HepG2 (cell line): ENCODE measurements around the gene HES3. TPM values are rescaled to one million over a fixed set of nuclear protein-coding genes. Genes with fewer than 3 reads are reported as not detected.

ENCODE experiments used
- ATF7 ChIP-seq, 2 experiments: fragments of 450-650 bp in 1 of 2; sonication (generic) in 1 of 2; formaldehyde crosslinking in 1 of 2; IDR thresholded peaks; 2 replicates each; pipeline versions ENCODE4 v1.4.0 to v1.6.1; 2016 to 2020; ENCODE audit warnings: antibody characterized with exemption in 1 of 2, mild to moderate bottlenecking in 1 of 2, missing genetic modification reagents in 1 of 2
- CENPBD1 ChIP-seq: sonication (generic); formaldehyde crosslinking; IDR thresholded peaks from 2 replicates; pipeline ENCODE4 v1.8.0; 2022; ENCODE audit warnings: missing genetic modification reagents, low read depth, mild to moderate bottlenecking, borderline replicate concordance
- GATAD1 ChIP-seq: IDR thresholded peaks from 2 replicates; pipeline ENCODE4 v1.6.1; 2016; ENCODE audit warnings: missing genetic modification reagents, missing compliant biosample characterization
- GATAD2A ChIP-seq: IDR thresholded peaks from 2 replicates; pipeline ENCODE4 v1.6.1; 2016
- MIER2 ChIP-seq: IDR thresholded peaks from 2 replicates; pipeline ENCODE4 v1.6.1; 2016; ENCODE audit warnings: missing biosample characterization, missing genetic modification reagents
- MNT ChIP-seq: fragments of 450-650 bp; IDR thresholded peaks from 2 replicates; pipeline ENCODE4 v1.6.1; 2016
- NFIC ChIP-seq: IDR thresholded peaks from 2 replicates; pipeline ENCODE4 v1.6.1; 2012; ENCODE audit warnings: mild to moderate bottlenecking, low read length, inconsistent platforms
- RAD21 ChIP-seq: fragments of 450-650 bp; formaldehyde crosslinking; IDR thresholded peaks from 2 replicates; pipeline ENCODE4 v1.5.0; 2020; ENCODE audit warnings: mild to moderate bottlenecking
- RFX5 ChIP-seq: IDR thresholded peaks from 2 replicates; pipeline ENCODE4 v1.6.1; 2011; ENCODE audit warnings: low read depth, low read length, improper control_type of control experiment
- SNRNP70 ChIP-seq: fragments of 200-400 bp; formaldehyde crosslinking; IDR thresholded peaks from 2 replicates; pipeline ENCODE4 v1.6.1; 2017; ENCODE audit warnings: mild to moderate bottlenecking, low read depth, low read length, moderate library complexity
- THAP9 ChIP-seq: sonication (generic); formaldehyde crosslinking; IDR thresholded peaks from 2 replicates; pipeline ENCODE4; 2020; ENCODE audit warnings: missing genetic modification reagents, mild to moderate bottlenecking, borderline replicate concordance
- ZBTB7A ChIP-seq: sonication (generic); formaldehyde crosslinking; IDR thresholded peaks from 2 replicates; pipeline ENCODE4 v1.8.0; 2022; ENCODE audit warnings: mild to moderate bottlenecking, missing genetic modification reagents
- ZKSCAN8 ChIP-seq: IDR thresholded peaks from 2 replicates; pipeline ENCODE4 v1.6.1; 2016; ENCODE audit warnings: borderline replicate concordance, missing genetic modification reagents, missing compliant biosample characterization
- ZNF737 ChIP-seq: sonication (generic); formaldehyde crosslinking; IDR thresholded peaks from 2 replicates; pipeline ENCODE4 v1.5.0; 2020; ENCODE audit warnings: missing genetic modification reagents, mild to moderate bottlenecking, borderline replicate concordance
- polyA plus RNA-seq, 8 experiments: library from polyadenylated mRNA; depleted of rRNA in 3 of 8; stranded (reverse) in 7 of 8; unstranded in 1 of 8; fragments of >200 nt; fragmentation: Illumina TruSeq in 4 of 8; extraction: Trizol in 4 of 8; gene quantifications; 2 replicates each; pipeline versions ENCODE4 v1.2.1 to v1.2.3, GENCODE V29; 2011 to 2016; ENCODE audit warnings: low read depth in 4 of 8, missing spikeins in 1 of 8, mixed read lengths in 1 of 8; ENCODE audit not compliant: insufficient read depth in 1 of 8
- total RNA-seq, 5 experiments: library from RNA; depleted of rRNA; stranded (reverse); fragments of >200 nt; fragmentation: Illumina TruSeq; extraction: Trizol; gene quantifications; 2 replicates each; pipeline ENCODE4 v1.2.3, GENCODE V29; 2016; ENCODE audit warnings: low read depth in 1 of 5
- TF ChIP-seq, protein P1 (sequence below): sonication (generic); formaldehyde crosslinking; IDR thresholded peaks from 2 replicates; pipeline ENCODE4 v1.5.0; 2020; ENCODE audit warnings: mild to moderate bottlenecking, missing genetic modification reagents, moderate library complexity
- TF ChIP-seq, protein P2 (sequence below): sonication (generic); formaldehyde crosslinking; IDR thresholded peaks from 2 replicates; pipeline ENCODE4 v1.4.0; 2020; ENCODE audit warnings: missing genetic modification reagents
- TF ChIP-seq, protein P3 (sequence below): sonication (generic); formaldehyde crosslinking; IDR thresholded peaks from 2 replicates; pipeline ENCODE4 v1.8.0; 2023; ENCODE audit warnings: mild to moderate bottlenecking, missing genetic modification reagents

The HES3 gene
- total and polyA plus RNA-seq, 2 of the 13 experiments (the other 11 are each of a cell fraction or from before 2014, with no cell fraction given): not detected

- TF ChIP-seq, protein P1, sequence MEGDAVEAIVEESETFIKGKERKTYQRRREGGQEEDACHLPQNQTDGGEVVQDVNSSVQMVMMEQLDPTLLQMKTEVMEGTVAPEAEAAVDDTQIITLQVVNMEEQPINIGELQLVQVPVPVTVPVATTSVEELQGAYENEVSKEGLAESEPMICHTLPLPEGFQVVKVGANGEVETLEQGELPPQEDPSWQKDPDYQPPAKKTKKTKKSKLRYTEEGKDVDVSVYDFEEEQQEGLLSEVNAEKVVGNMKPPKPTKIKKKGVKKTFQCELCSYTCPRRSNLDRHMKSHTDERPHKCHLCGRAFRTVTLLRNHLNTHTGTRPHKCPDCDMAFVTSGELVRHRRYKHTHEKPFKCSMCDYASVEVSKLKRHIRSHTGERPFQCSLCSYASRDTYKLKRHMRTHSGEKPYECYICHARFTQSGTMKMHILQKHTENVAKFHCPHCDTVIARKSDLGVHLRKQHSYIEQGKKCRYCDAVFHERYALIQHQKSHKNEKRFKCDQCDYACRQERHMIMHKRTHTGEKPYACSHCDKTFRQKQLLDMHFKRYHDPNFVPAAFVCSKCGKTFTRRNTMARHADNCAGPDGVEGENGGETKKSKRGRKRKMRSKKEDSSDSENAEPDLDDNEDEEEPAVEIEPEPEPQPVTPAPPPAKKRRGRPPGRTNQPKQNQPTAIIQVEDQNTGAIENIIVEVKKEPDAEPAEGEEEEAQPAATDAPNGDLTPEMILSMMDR (CRISPR knock-in tag): no peak
- TF ChIP-seq ATF7 (IDR thresholded peaks at IDR 0.05): peak; percentile 32; the same call in 1 of the 2 replicates
- TF ChIP-seq ATF7 (CRISPR knock-in tag; IDR thresholded peaks at IDR 0.05): no peak
- TF ChIP-seq GATAD1 (CRISPR knock-in tag): no peak
- no peak for TF ChIP-seq MNT
- no peak for TF ChIP-seq NFIC
- TF ChIP-seq SNRNP70: no peak
- TF ChIP-seq, protein P2, sequence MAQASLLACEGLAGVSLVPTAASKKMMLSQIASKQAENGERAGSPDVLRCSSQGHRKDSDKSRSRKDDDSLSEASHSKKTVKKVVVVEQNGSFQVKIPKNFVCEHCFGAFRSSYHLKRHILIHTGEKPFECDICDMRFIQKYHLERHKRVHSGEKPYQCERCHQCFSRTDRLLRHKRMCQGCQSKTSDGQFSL (CRISPR knock-in tag): peak; percentile 20; the same call in 1 of the 2 replicates
- TF ChIP-seq MIER2 (CRISPR knock-in tag): 0 out of 2 replicates have a peak, but pooled peaks have one; percentile 51
- TF ChIP-seq ZKSCAN8 (CRISPR knock-in tag): no peak
- no peak for TF ChIP-seq ZBTB7A (CRISPR knock-in tag)
- no peak for TF ChIP-seq CENPBD1 (CRISPR knock-in tag)
- 0 out of 2 replicates have a peak, but pooled peaks have one; percentile 26 for TF ChIP-seq GATAD2A
- TF ChIP-seq ZNF737 (CRISPR knock-in tag): no peak
- TF ChIP-seq RAD21 (CRISPR knock-in tag): no peak
- TF ChIP-seq, protein P3, sequence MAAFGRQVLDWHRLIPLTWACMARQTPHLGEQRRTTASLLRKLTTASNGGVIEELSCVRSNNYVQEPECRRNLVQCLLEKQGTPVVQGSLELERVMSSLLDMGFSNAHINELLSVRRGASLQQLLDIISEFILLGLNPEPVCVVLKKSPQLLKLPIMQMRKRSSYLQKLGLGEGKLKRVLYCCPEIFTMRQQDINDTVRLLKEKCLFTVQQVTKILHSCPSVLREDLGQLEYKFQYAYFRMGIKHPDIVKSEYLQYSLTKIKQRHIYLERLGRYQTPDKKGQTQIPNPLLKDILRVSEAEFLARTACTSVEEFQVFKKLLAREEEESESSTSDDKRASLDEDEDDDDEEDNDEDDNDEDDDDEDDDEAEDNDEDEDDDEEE (CRISPR knock-in tag): no peak
- TF ChIP-seq THAP9 (CRISPR knock-in tag): no peak
- 0 out of 2 replicates have a peak, but pooled peaks have one; percentile 44 for TF ChIP-seq RFX5
Measured at GRCh38 chr1:6259491-6260362, 15.7 kb downstream of the HES3 start (continued).
